Natural killer cell treated with Interleukin-12 subunit alpha and Interleukin-12 subunit beta and Interleukin-15 and Interleukin-18, amount 100 ng/mL, for 72 hours (primary cell): ENCODE data around the gene CYTH1. TPM values are rescaled to one million over a fixed set of nuclear protein-coding genes. Genes with fewer than 3 reads are reported as not detected.

ENCODE experiments used
- ATAC-seq, 2 donors: fragments of 150-1000 bp; cut with Tn5 transposase in 1 of 2; sonication (Bioruptor Pico), chemical (Tn5 transposase) in 1 of 2; 2 replicates each; pipeline ENCODE4 v1.10.0; 2021
- DNase-seq: peaks from one replicate; pipeline ENCODE4 v3.0.0; 2022; ENCODE audit warnings: low spot score
- H3K27ac Mint-ChIP-seq, 2 donors: 1 replicate in 1 of 2; 2 replicates in 1 of 2; pipeline ENCODE4 v1.8.0; 2022; ENCODE audit warnings: mixed read lengths in 2 of 2, mild to moderate bottlenecking in 1 of 2, moderate library complexity in 1 of 2
- H3K27me3 Mint-ChIP-seq, 2 donors: 1 replicate in 1 of 2; 2 replicates in 1 of 2; pipeline ENCODE4 v1.8.0; 2022; ENCODE audit warnings: mixed read lengths in 2 of 2
- H3K36me3 Mint-ChIP-seq: one replicate; pipeline ENCODE4 v1.8.0; 2022; ENCODE audit warnings: mixed read lengths
- H3K4me1 Mint-ChIP-seq, 2 donors: 1 replicate in 1 of 2; 2 replicates in 1 of 2; pipeline ENCODE4 v1.8.0; 2022; ENCODE audit warnings: low read depth in 2 of 2, mixed read lengths in 2 of 2, mild to moderate bottlenecking in 1 of 2
- H3K4me3 Mint-ChIP-seq: one replicate; pipeline ENCODE4 v1.8.0; 2022; ENCODE audit warnings: mixed read lengths
- H3K9me3 Mint-ChIP-seq: 2 replicates; pipeline ENCODE4 v1.8.0; 2022; ENCODE audit warnings: mixed read lengths
- total RNA-seq, 2 donors: library from RNA; stranded (reverse); gene quantifications; one replicate each; pipeline ENCODE4 v1.2.3, GENCODE V29; 2022

Gene CYTH1
- total RNA-seq, 2 donors from 2014 or later: 111 to 149 TPM

DNA sequence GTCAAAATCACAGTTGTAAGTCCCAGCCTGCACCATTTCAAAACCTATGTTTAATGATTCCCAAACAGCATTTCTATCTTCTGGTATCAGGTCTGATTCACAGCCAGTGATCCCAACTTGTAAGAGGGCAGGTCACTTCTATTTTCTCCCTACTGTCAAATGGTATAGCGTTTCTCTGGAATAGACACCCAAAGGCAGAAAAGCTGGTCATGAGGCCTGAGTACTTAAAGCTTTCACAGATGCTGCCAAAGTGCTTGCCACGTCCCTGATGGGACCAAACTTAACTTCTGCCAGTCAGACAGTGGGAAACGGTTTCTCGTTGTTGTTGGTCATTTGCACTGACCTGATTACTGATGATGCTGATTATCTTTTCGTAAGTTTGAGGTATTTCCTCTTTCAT, 43.4 kb downstream of the CYTH1 start:
- Mint-ChIP-seq H3K9me3 (no peaks in the 10 kb centered on the region), H3K4me1 (peaks cover 74 to 83% of the 10 kb centered on the region in 2 donors), H3K27me3 (no peaks in the 10 kb centered on the region), H3K27ac (peak overlapping the region; percentile 94), H3K4me3 (peak overlapping the region; percentile 68), H3K36me3 (no peaks in the 10 kb centered on the region)
- peak; percentile 54 for DNase-seq
- no peak for ATAC-seq

DNA sequence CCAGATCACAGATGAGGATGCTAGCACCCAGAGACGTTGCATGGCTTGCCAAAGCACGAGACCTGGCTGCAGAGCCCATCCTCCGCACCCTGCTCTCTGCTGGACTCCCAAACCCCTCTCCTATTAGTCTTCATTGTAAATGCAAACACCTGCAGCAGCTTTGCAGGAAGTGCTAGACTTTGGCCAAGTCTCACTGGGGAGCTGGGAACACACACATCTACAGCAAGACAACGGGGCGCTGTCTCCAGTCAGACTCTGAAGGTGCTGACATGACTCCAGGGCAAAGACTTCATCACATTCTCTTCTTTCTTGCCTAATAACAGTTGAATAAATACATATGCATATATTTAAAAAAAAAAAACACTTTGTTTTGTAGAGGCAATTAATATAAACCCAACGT, 43.8 kb downstream of the CYTH1 start:
- H3K27me3 Mint-ChIP-seq: no peaks in the 10 kb centered on the region
- H3K27ac Mint-ChIP-seq: peak overlapping the region; percentile 94
- H3K36me3 Mint-ChIP-seq: no peaks in the 10 kb centered on the region
- H3K4me1 Mint-ChIP-seq: peaks cover 76 to 83% of the 10 kb centered on the region in 2 donors
- DNase-seq (peak; percentile 48), ATAC-seq (no peak)
- no peaks in the 10 kb centered on the region for H3K9me3 Mint-ChIP-seq
- peak overlapping the region; percentile 99 for H3K4me3 Mint-ChIP-seq

GRCh38 chr17:78737332-78737731, 44.7 kb downstream of the CYTH1 start:
- no peak for DNase-seq
- no peak for ATAC-seq
- H3K9me3 Mint-ChIP-seq: no peaks in the 10 kb centered on the region
- peaks cover 77 to 84% of the 10 kb centered on the region in 2 donors for H3K4me1 Mint-ChIP-seq
- no peaks in the 10 kb centered on the region for H3K36me3 Mint-ChIP-seq
- peak overlapping the region; percentile 94 for H3K27ac Mint-ChIP-seq
- peak overlapping the region; percentile 99 for H3K4me3 Mint-ChIP-seq
- H3K27me3 Mint-ChIP-seq: no peaks in the 10 kb centered on the region

DNA sequence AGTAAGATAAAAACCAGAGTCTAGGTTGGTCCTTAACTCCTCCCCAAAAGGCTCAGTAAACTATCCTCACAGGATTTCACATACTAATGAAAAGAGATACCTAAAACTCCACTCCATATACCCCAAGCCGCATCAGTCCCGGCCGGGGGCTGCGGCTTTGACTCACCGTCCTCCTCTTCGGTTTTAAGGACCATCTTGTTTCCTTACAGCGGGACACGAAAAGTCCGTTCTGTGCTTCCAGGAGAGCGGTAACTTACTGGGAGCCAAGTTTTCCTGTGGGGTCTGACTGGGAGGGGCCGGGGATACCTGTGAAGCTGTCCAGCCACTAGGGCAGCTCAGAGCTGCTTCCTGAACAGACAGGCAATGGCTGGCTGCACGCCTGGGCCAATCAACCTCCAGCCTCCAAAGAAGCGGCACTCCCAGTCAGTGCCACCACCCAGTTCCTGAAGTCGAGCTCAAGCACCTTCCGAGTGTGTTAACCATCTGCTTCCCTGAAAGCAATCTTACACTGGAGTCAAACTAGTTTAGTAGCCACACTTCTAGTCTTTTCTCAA, 45.5 kb downstream of the CYTH1 start:
- H3K36me3 Mint-ChIP-seq: no peaks in the 10 kb centered on the region
- DNase-seq (peak; percentile 85), ATAC-seq (peak; percentile 88 to 91)
- no peaks in the 10 kb centered on the region for H3K27me3 Mint-ChIP-seq
- H3K4me3 Mint-ChIP-seq: peak overlapping the region; percentile 99
- H3K4me1 Mint-ChIP-seq: peaks cover 75 to 82% of the 10 kb centered on the region in 2 donors
- H3K9me3 Mint-ChIP-seq: no peaks in the 10 kb centered on the region
- peak overlapping the region; percentile 94 for H3K27ac Mint-ChIP-seq

DNA sequence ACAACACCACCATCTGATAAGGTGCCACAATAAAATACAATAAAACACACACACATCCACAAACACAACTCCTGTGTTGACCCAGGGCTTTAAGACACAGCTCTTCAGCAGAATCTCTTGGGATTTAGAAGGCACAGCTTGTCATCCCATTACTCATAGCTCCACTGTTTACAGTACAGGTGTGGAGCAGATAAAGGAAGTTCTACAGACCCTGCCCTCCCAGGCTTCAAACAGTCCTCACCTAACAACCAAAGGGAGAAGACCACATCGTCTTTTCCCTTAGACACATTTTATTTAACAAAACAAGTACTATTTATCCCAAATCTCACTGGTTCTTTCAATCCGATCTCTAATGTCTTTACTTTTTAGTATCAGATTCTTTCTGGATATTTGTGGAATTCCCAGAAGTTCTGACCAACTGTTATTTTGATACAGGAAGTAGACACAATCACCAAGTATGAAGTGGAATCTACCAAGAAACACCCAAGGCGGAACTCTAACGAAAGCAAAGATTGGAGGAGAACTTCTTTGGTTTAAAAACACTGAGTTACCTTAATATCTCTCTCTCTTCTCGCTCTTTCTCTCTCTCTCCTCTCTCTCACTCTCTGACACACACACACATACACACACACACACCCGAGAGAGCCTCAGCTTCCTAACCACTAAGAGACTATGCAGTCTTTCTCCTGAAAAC, 46.1 kb downstream of the CYTH1 start:
- Mint-ChIP-seq H3K27me3 (no peaks in the 10 kb centered on the region), H3K9me3 (no peaks in the 10 kb centered on the region), H3K4me1 (peaks cover 76 to 82% of the 10 kb centered on the region in 2 donors), H3K4me3 (peak overlapping the region; percentile 99), H3K27ac (peak overlapping the region; percentile 94), H3K36me3 (no peaks in the 10 kb centered on the region)
- ATAC-seq (peak in 1 of 2 donors; percentile 40), DNase-seq (peak; percentile 65)

GRCh38 chr17:78734793-78735641, 47.1 kb downstream of the CYTH1 start:
- H3K9me3 Mint-ChIP-seq: no peaks in the 10 kb centered on the region
- DNase-seq (peak; percentile 61), ATAC-seq (peak in 1 of 2 donors; percentile 21)
- peaks cover 73 to 77% of the 10 kb centered on the region in 2 donors for H3K4me1 Mint-ChIP-seq
- no peaks in the 10 kb centered on the region for H3K27me3 Mint-ChIP-seq
- no peaks in the 10 kb centered on the region for H3K36me3 Mint-ChIP-seq
- peak overlapping the region; percentile 99 for H3K4me3 Mint-ChIP-seq
- H3K27ac Mint-ChIP-seq: peak overlapping the region; percentile 94

DNA sequence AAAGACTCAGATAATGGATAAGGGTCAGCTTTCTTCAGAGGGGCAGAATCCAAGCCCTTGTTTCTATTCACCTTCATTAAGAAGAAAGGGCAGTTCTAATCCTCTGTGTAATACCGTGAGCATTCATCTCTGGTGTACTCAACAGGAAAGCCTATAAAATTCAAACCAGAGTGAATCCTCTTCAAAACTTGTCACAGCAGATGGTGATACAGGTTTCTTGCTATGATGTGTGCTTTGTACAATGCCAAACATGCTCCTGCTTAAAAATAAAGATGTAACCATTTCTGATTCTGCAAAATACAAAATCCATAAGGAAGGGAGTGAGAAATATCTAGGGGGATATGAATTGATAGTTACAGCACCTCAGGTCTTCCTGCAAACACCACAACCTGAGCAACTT, 49.7 kb downstream of the CYTH1 start:
- Mint-ChIP-seq H3K9me3 (no peaks in the 10 kb centered on the region), H3K27ac (peak overlapping the region; percentile 60 to 91), H3K27me3 (no peaks in the 10 kb centered on the region), H3K4me1 (peaks cover 70 to 72% of the 10 kb centered on the region in 2 donors), H3K36me3 (no peaks in the 10 kb centered on the region), H3K4me3 (peak overlapping the region; percentile 8)
- no peak for ATAC-seq
- DNase-seq: peak; percentile 20

- peak overlapping the region; percentile 8 for H3K4me3 Mint-ChIP-seq
- H3K27ac Mint-ChIP-seq: peak overlapping the region; percentile 60 to 91
- DNase-seq (peak; percentile 1), ATAC-seq (no peak)
- no peaks in the 10 kb centered on the region for H3K36me3 Mint-ChIP-seq
- no peaks in the 10 kb centered on the region for H3K27me3 Mint-ChIP-seq
- H3K4me1 Mint-ChIP-seq: peaks cover 69 to 72% of the 10 kb centered on the region in 2 donors
- no peaks in the 10 kb centered on the region for H3K9me3 Mint-ChIP-seq
These were observed 50.2 kb downstream of the CYTH1 start for GRCh38 chr17:78731904-78732303.

GRCh38 chr17:78729641-78730040, 52.4 kb downstream of the CYTH1 start:
- no peaks in the 10 kb centered on the region for H3K27me3 Mint-ChIP-seq
- peak overlapping the region; percentile 38 for H3K4me3 Mint-ChIP-seq
- DNase-seq (peak; percentile 41), ATAC-seq (no peak)
- H3K27ac Mint-ChIP-seq: peak overlapping the region; percentile 59 to 79
- H3K4me1 Mint-ChIP-seq: peaks cover 70 to 72% of the 10 kb centered on the region in 2 donors
- no peaks in the 10 kb centered on the region for H3K9me3 Mint-ChIP-seq
- no peaks in the 10 kb centered on the region for H3K36me3 Mint-ChIP-seq

- ATAC-seq (no peak), DNase-seq (no peak)
- no peaks in the 10 kb centered on the region for H3K36me3 Mint-ChIP-seq
- no peak overlapping the region for H3K4me3 Mint-ChIP-seq
- H3K9me3 Mint-ChIP-seq: no peaks in the 10 kb centered on the region
- no peaks in the 10 kb centered on the region for H3K27me3 Mint-ChIP-seq
- peaks cover 77 to 78% of the 10 kb centered on the region in 2 donors for H3K4me1 Mint-ChIP-seq
- peak overlapping the region; percentile 59 to 66 for H3K27ac Mint-ChIP-seq
These were observed 53.6 kb downstream of the CYTH1 start for GRCh38 chr17:78728495-78728894.

DNA sequence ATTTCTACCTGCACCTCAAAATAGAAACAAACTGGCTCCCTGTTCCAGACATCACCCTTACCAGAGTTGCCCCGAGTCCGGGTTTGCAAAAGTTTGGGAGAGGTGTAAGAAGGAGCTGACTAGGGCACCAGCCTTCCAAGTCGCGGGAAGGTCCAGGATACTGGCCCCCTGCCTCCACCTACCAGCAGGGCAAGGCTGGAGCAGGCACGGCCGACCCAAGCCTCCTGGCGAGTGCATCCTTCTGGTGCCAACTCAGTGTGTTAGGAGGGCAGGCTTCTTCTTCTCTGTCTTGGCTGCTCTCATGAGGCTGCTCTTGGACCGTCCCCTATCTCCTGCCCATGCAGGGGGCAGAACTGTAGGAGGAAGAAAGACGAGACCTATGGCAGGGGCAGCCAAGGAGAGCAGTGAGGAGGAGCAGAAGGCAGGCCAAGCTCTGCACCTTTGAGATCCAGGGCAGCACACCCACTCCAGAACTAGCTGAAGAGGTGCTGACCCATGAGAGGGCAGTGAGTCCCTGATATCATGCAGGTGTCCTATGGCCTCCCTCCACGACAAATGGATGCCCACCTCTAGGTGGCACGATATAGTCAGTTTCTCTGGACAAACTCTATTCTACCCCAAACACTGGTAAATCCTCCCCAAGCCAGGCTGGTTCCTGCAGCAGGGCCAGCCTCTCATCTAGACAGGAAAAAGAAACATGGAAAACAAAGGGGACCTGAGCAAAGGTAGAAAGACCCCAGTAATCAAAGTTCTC, 54.4 kb downstream of the CYTH1 start:
- Mint-ChIP-seq H3K27me3 (no peaks in the 10 kb centered on the region), H3K36me3 (no peaks in the 10 kb centered on the region), H3K4me3 (no peak overlapping the region), H3K4me1 (peaks cover 79 to 81% of the 10 kb centered on the region in 2 donors), H3K27ac (peak overlapping the region; percentile 86 to 92), H3K9me3 (no peaks in the 10 kb centered on the region)
- DNase-seq (peak; percentile 54), ATAC-seq (peak in 1 of 2 donors; percentile 30)

- peak overlapping the region; percentile 74 for H3K4me3 Mint-ChIP-seq
- ATAC-seq (no peak), DNase-seq (no peak)
- no peaks in the 10 kb centered on the region for H3K27me3 Mint-ChIP-seq
- H3K4me1 Mint-ChIP-seq: peaks cover 77 to 80% of the 10 kb centered on the region in 2 donors
- H3K9me3 Mint-ChIP-seq: no peaks in the 10 kb centered on the region
- peak overlapping the region; percentile 86 to 92 for H3K27ac Mint-ChIP-seq
- H3K36me3 Mint-ChIP-seq: no peaks in the 10 kb centered on the region
These were observed 55.0 kb downstream of the CYTH1 start for GRCh38 chr17:78727057-78727456.

GRCh38 chr17:78726513-78726912, 55.6 kb downstream of the CYTH1 start:
- DNase-seq (peak; percentile 16), ATAC-seq (no peak)
- Mint-ChIP-seq H3K9me3 (no peaks in the 10 kb centered on the region), H3K27me3 (no peaks in the 10 kb centered on the region), H3K36me3 (no peaks in the 10 kb centered on the region), H3K27ac (peak overlapping the region; percentile 86 to 92), H3K4me3 (peak overlapping the region; percentile 74), H3K4me1 (peaks cover 78 to 80% of the 10 kb centered on the region in 2 donors)
